DLD1 (cell line): ENCODE measurements around the gene EDEM1.

Source experiments
- in situ Hi-C: cut with HindIII; loops from 2 replicates; pipeline ENCODE4 v1.10.0; 2017; ENCODE audit warnings: low sequenced_read_pairs

Gene EDEM1

DNA sequence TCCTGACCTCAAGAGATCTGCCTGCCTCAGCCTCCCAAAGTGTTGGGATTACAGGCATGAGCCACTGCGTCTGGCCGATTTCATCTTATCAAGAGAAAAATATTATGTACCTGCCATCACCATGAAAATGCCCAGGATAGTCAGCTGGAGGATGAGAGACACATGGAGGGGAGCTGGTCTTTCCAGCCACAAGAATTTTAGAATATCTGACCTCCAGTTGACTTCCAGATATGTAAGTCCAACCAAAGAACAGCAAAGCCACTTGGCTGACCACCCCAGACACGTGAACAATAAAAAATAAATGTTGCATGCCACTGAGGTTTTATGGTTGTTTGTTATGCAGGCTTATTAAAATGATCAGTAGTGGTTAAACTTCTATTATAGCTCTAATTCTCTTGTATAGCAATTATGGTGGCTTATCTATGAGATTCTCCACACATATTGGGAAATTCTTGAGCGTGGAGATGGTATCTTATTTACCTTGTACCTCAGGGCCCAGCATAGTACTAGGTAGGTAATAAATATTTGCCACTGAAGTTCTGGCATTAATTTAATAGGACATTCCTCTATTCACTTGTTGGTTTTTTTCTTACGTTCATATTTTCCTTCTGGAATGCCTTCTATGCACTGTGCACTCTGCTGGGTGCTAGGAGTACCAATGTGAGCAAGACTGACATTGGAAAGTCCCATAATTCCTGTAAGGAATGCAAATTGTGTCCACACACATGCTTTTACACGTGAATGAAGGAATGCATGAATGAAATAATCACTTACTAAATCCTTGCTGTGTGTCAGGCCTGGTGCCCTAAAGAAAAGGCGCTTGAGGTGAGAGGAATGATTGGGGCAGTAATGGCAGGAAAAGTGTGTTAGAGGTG, 77.6 kb downstream of the EDEM1 start:
- in situ Hi-C loops: no loop called here

- in situ Hi-C loops: no loop called here
These were observed 79.7 kb downstream of the EDEM1 start for GRCh38 chr3:5267252-5267651.

DNA sequence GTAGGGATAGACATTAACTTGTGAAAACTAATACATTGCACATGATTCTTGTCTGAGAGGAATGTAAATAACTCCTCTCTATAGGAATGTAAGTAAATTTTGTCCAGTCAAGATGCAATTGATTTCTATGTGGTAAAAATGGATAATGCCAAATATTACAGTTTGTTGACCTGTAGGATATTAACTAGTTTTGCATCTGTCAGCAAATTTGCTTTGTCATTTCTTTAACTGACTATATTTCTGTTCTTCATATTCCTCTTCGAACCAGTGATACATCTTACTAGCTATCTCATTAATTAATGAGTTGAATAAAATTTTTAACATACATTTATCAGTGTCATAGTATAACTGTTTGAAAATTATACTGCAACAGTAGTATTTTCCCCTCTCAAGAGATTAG, 80.4 kb downstream of the EDEM1 start:
- in situ Hi-C loops: no loop called here
